ENCODE measurements around the gene PSEN2. TPM values are rescaled to one million over a fixed set of nuclear protein-coding genes. Genes with fewer than 3 reads are reported as not detected.

Gene PSEN2
- total and polyA plus RNA-seq, 10 of the 15 experiments (the other 5 are each of a cell fraction or from before 2014, with no cell fraction given) = 0.90 to 13.3 (median 7.0) TPM

GRCh38 chr1:226884116-226884625 lies 13.8 kb downstream of the PSEN2 start:
- H3K9ac ChIP-seq (ENCODE audit: control insufficient read depth, insufficient read depth, low read length) = no peak overlapping the region
- TF ChIP-seq NFYB (IDR thresholded peaks at IDR 0.05; ENCODE audit: insufficient read depth, low read depth, low read length) (no peak), BHLHE40 (IDR thresholded peaks at IDR 0.05; ENCODE audit: borderline replicate concordance in 1 of 2, low read depth in 2 of 2, low read length in 1 of 2) (peak in 1 of 2 experiments; percentile 19; a peak in 1 of 4 replicates), EZH2 (IDR thresholded peaks at IDR 0.05; ENCODE audit: borderline replicate concordance, control insufficient read depth, low read depth, low read length) (no peak), SPI1 (IDR thresholded peaks at IDR 0.05; ENCODE audit: borderline replicate concordance, insufficient read depth, low read depth, low read length) (peak; percentile 53; the same call in 1 of the 2 replicates)
- peak overlapping the region; percentile 23; the same call in 1 of the 2 replicates for H3K4me2 ChIP-seq (ENCODE audit: control insufficient read depth, insufficient read depth)
- in situ Hi-C loops (cut with MboI) = no loop called here
- DNase-seq (ENCODE audit: low read depth, low spot score) (no peak), ATAC-seq (no peak), FAIRE-seq (no peak)
- H3K4me1 ChIP-seq (ENCODE audit: control insufficient read depth, insufficient read depth, low read length) = peaks cover 53% of the 10 kb centered on the region
- H4K20me1 ChIP-seq (ENCODE audit: control insufficient read depth, insufficient read depth) = no peaks in the 10 kb centered on the region
- ChIA-PET SMC1A (ENCODE audit: uncharacterized antibody, unreplicated experiment) (interaction anchor here (0.8 to 3.4 kb wide), 7 partner anchors 9 to 84 kb away, joined by 3 to 20 read pairs (median 4); partner anchors contain the start of gene PSEN2), RAD21 (ENCODE audit: unreplicated experiment) (interaction anchor here (0.5 to 3.0 kb wide), 3 partner anchors 14 to 238 kb away, joined by 3 to 11 read pairs (median 3); partner anchors contain the start of gene PSEN2), POLR2A (interaction anchor here (0.6 to 1.8 kb wide), 4 partner anchors 55 to 188 kb away, joined by 3 to 4 read pairs (median 4); partner anchors contain the start of gene COQ8A), CTCF (interaction anchor here (1.1 kb wide), 1 partner anchor 240 kb away, joined by 3 read pairs; no protein-coding TSS in a partner anchor)
- H3K9me3 ChIP-seq (replicated peaks; ENCODE audit: control insufficient read depth, insufficient read depth, low read length) = no peaks in the 10 kb centered on the region
- H3K27me3 ChIP-seq (replicated peaks in 1 of 2; ENCODE audit: control insufficient read depth in 2 of 2, insufficient read depth in 2 of 2, low read length in 1 of 2) = no peaks in the 10 kb centered on the region
- BruUV-seq (replicated peaks) = no TSS peak
- peak overlapping the region; percentile 68 for H2AFZ ChIP-seq (ENCODE audit: control insufficient read depth, low read depth, low read length)
- H3K27ac ChIP-seq (ENCODE audit: control insufficient read depth, insufficient read depth) = peak overlapping the region; percentile 14
- intact Hi-C loops (cut with micrococcal nuclease; ENCODE audit: unreplicated experiment) = no loop called here
- H3K79me2 ChIP-seq (ENCODE audit: control insufficient read depth, insufficient read depth, low read length) = no peaks in the 10 kb centered on the region
- no peak overlapping the region for H3K4me3 ChIP-seq
- WGBS (ENCODE audit: insufficient coverage, insufficient replicate concordance, low lambda C conversion rate, missing lambda C conversion rate) = 57% methylated on average over 6 of the region's 6 CpGs
- no peaks in the 10 kb centered on the region; a peak in 1 of 4 replicates for H3K36me3 ChIP-seq (ENCODE audit: control insufficient read depth in 2 of 2, insufficient read depth in 2 of 2, low read length in 1 of 2)

All from GM12878 (cell line).